Measurements from ENCODE around the gene SCAMP2. TPM values are rescaled to one million over a fixed set of nuclear protein-coding genes. Genes with fewer than 3 reads are reported as not detected.
A peak's percentile ranks its signal among the peaks of the same experiment; 100 is the strongest.
"Not testable (repeated sequence)": the region's sequence is repeated elsewhere in the genome, so short reads cannot be mapped to it uniquely, and the experiment has no call there.

Gene SCAMP2
- total RNA-seq, 3 donors from 2014 or later, result 81.7 to 91.0 (median 82.9) TPM

GRCh38 chr15:74897300-74897701, 24.1 kb upstream of the SCAMP2 start:
- Mint-ChIP-seq H3K36me3 (ENCODE audit: insufficient read depth) (peaks cover 14% of the 10 kb centered on the region), H3K4me3 (no peak overlapping the region), H3K9me3 (no peaks in the 10 kb centered on the region), H3K4me1 (ENCODE audit: low read depth) (peaks cover 36% of the 10 kb centered on the region), H3K27me3 (ENCODE audit: low read depth) (no peaks in the 10 kb centered on the region)
- DNase-seq, result no peak
- no peak for ATAC-seq

GRCh38 chr15:74896316-74896715, 23.2 kb upstream of the SCAMP2 start:
- Mint-ChIP-seq H3K36me3 (ENCODE audit: insufficient read depth) (peaks cover 14% of the 10 kb centered on the region), H3K4me3 (no peak overlapping the region), H3K4me1 (ENCODE audit: low read depth) (peaks cover 36% of the 10 kb centered on the region), H3K9me3 (no peaks in the 10 kb centered on the region), H3K27me3 (ENCODE audit: low read depth) (no peaks in the 10 kb centered on the region)
- DNase-seq (no peak), ATAC-seq (no peak)

- no peak for DNase-seq
- ATAC-seq, result no peak
- Mint-ChIP-seq H3K36me3 (ENCODE audit: insufficient read depth) (peaks cover 14% of the 10 kb centered on the region), H3K9me3 (no peaks in the 10 kb centered on the region), H3K4me3 (no peak overlapping the region), H3K4me1 (ENCODE audit: low read depth) (peaks cover 41% of the 10 kb centered on the region), H3K27me3 (ENCODE audit: low read depth) (no peaks in the 10 kb centered on the region)
Observed at GRCh38 chr15:74895830-74896229, 22.7 kb upstream of the SCAMP2 start.

GRCh38 chr15:74894383-74894782, 21.2 kb upstream of the SCAMP2 start:
- not testable (repeated sequence) for H3K4me3 Mint-ChIP-seq; DNase-seq; H3K27me3 Mint-ChIP-seq (ENCODE audit: low read depth); ATAC-seq; H3K9me3 Mint-ChIP-seq; H3K36me3 Mint-ChIP-seq (ENCODE audit: insufficient read depth)
- H3K4me1 Mint-ChIP-seq (ENCODE audit: low read depth), result peaks cover 46% of the 10 kb centered on the region

GRCh38 chr15:74893627-74894026, 20.5 kb upstream of the SCAMP2 start:
- ATAC-seq (no peak), DNase-seq (no peak)
- peaks cover 52% of the 10 kb centered on the region for H3K4me1 Mint-ChIP-seq (ENCODE audit: low read depth)
- H3K9me3 Mint-ChIP-seq, result no peaks in the 10 kb centered on the region
- H3K4me3 Mint-ChIP-seq, result peak overlapping the region; percentile 36
- peaks cover 7% of the 10 kb centered on the region for H3K36me3 Mint-ChIP-seq (ENCODE audit: insufficient read depth)
- H3K27me3 Mint-ChIP-seq (ENCODE audit: low read depth), result no peaks in the 10 kb centered on the region

GRCh38 chr15:74892931-74893330, 19.8 kb upstream of the SCAMP2 start:
- Mint-ChIP-seq H3K4me1 (ENCODE audit: low read depth) (peaks cover 52% of the 10 kb centered on the region), H3K4me3 (no peak overlapping the region), H3K36me3 (ENCODE audit: insufficient read depth) (peaks cover 7% of the 10 kb centered on the region), H3K9me3 (no peaks in the 10 kb centered on the region), H3K27me3 (ENCODE audit: low read depth) (no peaks in the 10 kb centered on the region)
- ATAC-seq (no peak), DNase-seq (no peak)

- H3K4me1 Mint-ChIP-seq (ENCODE audit: low read depth), result peaks cover 52% of the 10 kb centered on the region
- no peaks in the 10 kb centered on the region for H3K9me3 Mint-ChIP-seq
- H3K27me3 Mint-ChIP-seq (ENCODE audit: low read depth), result no peaks in the 10 kb centered on the region
- H3K36me3 Mint-ChIP-seq (ENCODE audit: insufficient read depth), result peaks cover 7% of the 10 kb centered on the region
- DNase-seq (no peak), ATAC-seq (no peak)
- no peak overlapping the region for H3K4me3 Mint-ChIP-seq
Observed at GRCh38 chr15:74892313-74892712, 19.1 kb upstream of the SCAMP2 start.

- peaks cover 7% of the 10 kb centered on the region for H3K36me3 Mint-ChIP-seq (ENCODE audit: insufficient read depth)
- ATAC-seq (no peak), DNase-seq (no peak)
- H3K4me3 Mint-ChIP-seq, result peak overlapping the region; percentile 45
- no peaks in the 10 kb centered on the region for H3K9me3 Mint-ChIP-seq
- peaks cover 52% of the 10 kb centered on the region for H3K4me1 Mint-ChIP-seq (ENCODE audit: low read depth)
- H3K27me3 Mint-ChIP-seq (ENCODE audit: low read depth), result no peaks in the 10 kb centered on the region
Observed at GRCh38 chr15:74891469-74891868, 18.3 kb upstream of the SCAMP2 start.

- Mint-ChIP-seq H3K4me3 (peak overlapping the region; percentile 95), H3K9me3 (no peaks in the 10 kb centered on the region), H3K4me1 (ENCODE audit: low read depth) (peaks cover 52% of the 10 kb centered on the region), H3K27me3 (ENCODE audit: low read depth) (no peaks in the 10 kb centered on the region), H3K36me3 (ENCODE audit: insufficient read depth) (peaks cover 7% of the 10 kb centered on the region)
- ATAC-seq, result peak in 1 of 2 donors; percentile 3
- no peak for DNase-seq
Observed at GRCh38 chr15:74890665-74890960, 17.4 kb upstream of the SCAMP2 start.

- no peaks in the 10 kb centered on the region for H3K27me3 Mint-ChIP-seq (ENCODE audit: low read depth)
- ATAC-seq, result peak; percentile 99
- peaks cover 49% of the 10 kb centered on the region for H3K4me1 Mint-ChIP-seq (ENCODE audit: low read depth)
Observed at GRCh38 chr15:74889883-74890664, 16.9 kb upstream of the SCAMP2 start, which contains the start of gene MPI. Gene MPI (plus strand): TSS chr15:74890042. CDS start chr15:74890074, 32 bp downstream.

GRCh38 chr15:74889390-74889882, 16.3 kb upstream of the SCAMP2 start:
- H3K4me3 Mint-ChIP-seq, result peak overlapping the region; percentile 95
- peaks cover 49% of the 10 kb centered on the region for H3K4me1 Mint-ChIP-seq (ENCODE audit: low read depth)
- ATAC-seq (peak; percentile 10 to 22), DNase-seq (no peak)
- no peaks in the 10 kb centered on the region for H3K9me3 Mint-ChIP-seq
- peaks cover 7% of the 10 kb centered on the region for H3K36me3 Mint-ChIP-seq (ENCODE audit: insufficient read depth)
- H3K27me3 Mint-ChIP-seq (ENCODE audit: low read depth), result no peaks in the 10 kb centered on the region

More at GRCh38 chr15:74889883-74890664, 16.9 kb upstream of the SCAMP2 start, which contains the start of gene MPI:
- DNase-seq, result peak; percentile 79
- H3K9me3 Mint-ChIP-seq, result no peaks in the 10 kb centered on the region
- H3K36me3 Mint-ChIP-seq (ENCODE audit: insufficient read depth), result peaks cover 7% of the 10 kb centered on the region
- peak within 1 kb of the TSS; percentile 95 for H3K4me3 Mint-ChIP-seq

GRCh38 chr15:74888716-74889115, 15.6 kb upstream of the SCAMP2 start:
- Mint-ChIP-seq H3K4me1 (ENCODE audit: low read depth) (peaks cover 51% of the 10 kb centered on the region), H3K9me3 (no peaks in the 10 kb centered on the region), H3K27me3 (ENCODE audit: low read depth) (no peaks in the 10 kb centered on the region), H3K4me3 (no peak overlapping the region), H3K36me3 (ENCODE audit: insufficient read depth) (peaks cover 6% of the 10 kb centered on the region)
- no peak for DNase-seq
- no peak for ATAC-seq

GRCh38 chr15:74887537-74888193, 14.5 kb upstream of the SCAMP2 start:
- peaks cover 40% of the 10 kb centered on the region for H3K4me1 Mint-ChIP-seq (ENCODE audit: low read depth)
- ATAC-seq, result not testable (repeated sequence)

GRCh38 chr15:74885461-74885860, 12.3 kb upstream of the SCAMP2 start:
- no peak for ATAC-seq
- no peak overlapping the region for H3K4me3 Mint-ChIP-seq
- peaks cover 22% of the 10 kb centered on the region for H3K4me1 Mint-ChIP-seq (ENCODE audit: low read depth)
- DNase-seq, result no peak
- H3K9me3 Mint-ChIP-seq, result no peaks in the 10 kb centered on the region
- H3K27me3 Mint-ChIP-seq (ENCODE audit: low read depth), result peaks cover 1% of the 10 kb centered on the region
- H3K36me3 Mint-ChIP-seq (ENCODE audit: insufficient read depth), result no peaks in the 10 kb centered on the region

More at GRCh38 chr15:74887537-74888193, 14.5 kb upstream of the SCAMP2 start:
- H3K4me3 Mint-ChIP-seq; H3K36me3 Mint-ChIP-seq (ENCODE audit: insufficient read depth); H3K27me3 Mint-ChIP-seq (ENCODE audit: low read depth); DNase-seq; H3K9me3 Mint-ChIP-seq: not testable (repeated sequence)
